Thoracic aorta (tissue), 2 donors: ENCODE data around the gene TENM4. TPM values are rescaled to one million over a fixed set of nuclear protein-coding genes. Genes with fewer than 3 reads are reported as not detected.

Experiments
- ATAC-seq: fragments of 150-250 bp; one replicate; pipeline ENCODE4 v1.8.0; 2017; ENCODE audit warnings: low read depth; ENCODE audit not compliant: insufficient number of reproducible peaks, low FRiP score
- DNase-seq: peaks from one replicate; pipeline ENCODE4 v3.0.0-alpha.2; 2020; ENCODE audit warnings: low spot score
- H3K27ac ChIP-seq, 2 donors: fragments of 200-600 bp; sonication (generic); 1 replicate in 1 of 2; 2 replicates in 1 of 2; pipeline ENCODE4 v1.5.1; 2016; ENCODE audit warnings: mild to moderate bottlenecking in 2 of 2, moderate library complexity in 2 of 2
- H3K27me3 ChIP-seq: fragments of 200-600 bp; sonication (generic); replicated peaks from 2 replicates; pipeline ENCODE4 v1.6.0; 2016; ENCODE audit warnings: mild to moderate bottlenecking; ENCODE audit not compliant: insufficient read depth
- H3K36me3 ChIP-seq: fragments of 200-600 bp; sonication (generic); one replicate; pipeline ENCODE4 v1.5.1; 2016
- H3K4me1 ChIP-seq, 2 donors: fragments of 200-600 bp; sonication (generic); 1 replicate in 1 of 2; 2 replicates in 1 of 2; pipeline versions ENCODE4 v1.5.1 to v1.6.0; 2016; ENCODE audit warnings: low read depth in 2 of 2, mild to moderate bottlenecking in 1 of 2; ENCODE audit not compliant: control insufficient read depth in 1 of 2
- H3K4me3 ChIP-seq: fragments of 200-600 bp; sonication (generic); 2 replicates; pipeline ENCODE4 v1.5.1; 2016; ENCODE audit warnings: mild to moderate bottlenecking
- H3K9me3 ChIP-seq: fragments of 200-600 bp; sonication (generic); 2 replicates; pipeline ENCODE4 v1.5.1; 2016
- CTCF ChIP-seq: fragments of 200-600 bp; sonication (generic); IDR thresholded peaks from one replicate; pipeline ENCODE4 v1.5.1; 2019; ENCODE audit warnings: antibody characterized with exemption
- total RNA-seq, 2 donors: library from RNA; depleted of rRNA; stranded (reverse); fragments of >200 nt; gene quantifications; one replicate each; pipeline versions ENCODE4 v1.1.0 to v1.2.3, GENCODE V29; 2016

The TENM4 gene
- total RNA-seq, 2 donors from 2014 or later, result 6.1 to 13.3 TPM

- Histone ChIP-seq H3K36me3 (no peaks in the 10 kb centered on the region), H3K27me3 (no peaks in the 10 kb centered on the region), H3K27ac (peak overlapping the region; percentile 65 to 73), H3K4me3 (no peak overlapping the region), H3K4me1 (peaks cover 26 to 40% of the 10 kb centered on the region in 2 donors), H3K9me3 (no peaks in the 10 kb centered on the region)
- DNase-seq, result peak; percentile 6
- TF ChIP-seq CTCF, result no peak
- ATAC-seq, result peak; percentile 63
These were observed 639.5 kb downstream of the TENM4 start for GRCh38 chr11:78801161-78801884.

- no peak for TF ChIP-seq CTCF
- peaks cover 26 to 40% of the 10 kb centered on the region in 2 donors for H3K4me1 ChIP-seq
These were observed 640.1 kb downstream of the TENM4 start for GRCh38 chr11:78800756-78801155.

GRCh38 chr11:78800096-78800690 is 640.6 kb downstream of the TENM4 start:
- Histone ChIP-seq H3K4me3 (no peak overlapping the region), H3K36me3 (no peaks in the 10 kb centered on the region), H3K27ac (peak overlapping the region; percentile 65 to 73), H3K9me3 (no peaks in the 10 kb centered on the region), H3K27me3 (no peaks in the 10 kb centered on the region), H3K4me1 (peaks cover 26 to 40% of the 10 kb centered on the region in 2 donors)
- DNase-seq (no peak), ATAC-seq (no peak)
- no peak for TF ChIP-seq CTCF

More at GRCh38 chr11:78800756-78801155, 640.1 kb downstream of the TENM4 start:
- H3K27ac ChIP-seq, result peak overlapping the region; percentile 65 to 73
- H3K4me3 ChIP-seq, result no peak overlapping the region
- no peaks in the 10 kb centered on the region for H3K36me3 ChIP-seq
- no peaks in the 10 kb centered on the region for H3K9me3 ChIP-seq
- no peak for ATAC-seq
- H3K27me3 ChIP-seq, result no peaks in the 10 kb centered on the region
- DNase-seq, result no peak

GRCh38 chr11:78798663-78799062 is 642.2 kb downstream of the TENM4 start:
- H3K27ac ChIP-seq, result no peak overlapping the region
- H3K4me1 ChIP-seq, result peaks cover 26 to 40% of the 10 kb centered on the region in 2 donors
- no peaks in the 10 kb centered on the region for H3K27me3 ChIP-seq
- ATAC-seq (no peak), DNase-seq (peak; percentile 19)
- no peak overlapping the region for H3K4me3 ChIP-seq
- no peaks in the 10 kb centered on the region for H3K9me3 ChIP-seq
- TF ChIP-seq CTCF, result peak; percentile 73
- H3K36me3 ChIP-seq, result no peaks in the 10 kb centered on the region

- Histone ChIP-seq H3K4me1 (peaks cover 24 to 35% of the 10 kb centered on the region in 2 donors), H3K27ac (no peak overlapping the region), H3K27me3 (no peaks in the 10 kb centered on the region), H3K36me3 (no peaks in the 10 kb centered on the region), H3K4me3 (no peak overlapping the region), H3K9me3 (no peaks in the 10 kb centered on the region)
- ATAC-seq, result no peak
- TF ChIP-seq CTCF, result no peak
- no peak for DNase-seq
These were observed 643.3 kb downstream of the TENM4 start for GRCh38 chr11:78797559-78797958.
